Urinary bladder (tissue), 4 donors: ENCODE data around the gene RHBDD3. TPM values are rescaled to one million over a fixed set of nuclear protein-coding genes. Genes with fewer than 3 reads are reported as not detected.

Experiments used
- DNase-seq: peaks from one replicate; pipeline ENCODE4 v3.0.0-alpha.2; 2015; ENCODE audit errors: extremely low spot score
- H3K27ac ChIP-seq: one replicate; pipeline ENCODE4 v1.5.1; 2013; ENCODE audit warnings: low read depth, mild to moderate bottlenecking, moderate library complexity
- H3K36me3 ChIP-seq: one replicate; pipeline ENCODE4 v1.6.1; 2013; ENCODE audit warnings: mild to moderate bottlenecking, moderate library complexity; ENCODE audit not compliant: insufficient read depth
- H3K4me1 ChIP-seq: one replicate; pipeline ENCODE4 v1.6.1; 2013; ENCODE audit warnings: mild to moderate bottlenecking, moderate library complexity; ENCODE audit not compliant: insufficient read depth
- H3K4me3 ChIP-seq: one replicate; pipeline ENCODE4 v1.5.1; 2013; ENCODE audit warnings: low read depth, low read length
- WGBS: extraction: QIAGEN DNeasy Blood & Tissue Kit; methylation state at CpG from one replicate; pipeline ENCODE4 v1.1.7; 2013; 5-methylcytosine and 5-hydroxymethylcytosine counted together
- polyA plus RNA-seq: library from polyadenylated mRNA; stranded (reverse); fragments of 200-250 nt; gene quantifications from one replicate; pipeline ENCODE4 v1.2.3, GENCODE V29; 2013
- total RNA-seq: library from RNA; depleted of rRNA; stranded (reverse); fragments of >200 nt; gene quantifications from one replicate; pipeline ENCODE4 v1.2.3, GENCODE V29; 2014
- donor health status: healthy with polysubstance abuse.
- donor health status: healthy.

Gene RHBDD3
- total and polyA plus RNA-seq, 2 donors = 11.7 to 26.9 TPM

GRCh38 chr22:29217827-29218757, 49.7 kb downstream of the RHBDD3 start:
- DNase-seq = no peak
- WGBS = 85% methylated on average over 13 of the region's 13 CpGs

GRCh38 chr22:29216873-29217666, 50.7 kb downstream of the RHBDD3 start:
- Histone ChIP-seq H3K27ac (no peak overlapping the region), H3K4me1 (no peaks in the 10 kb centered on the region), H3K36me3 (no peaks in the 10 kb centered on the region), H3K4me3 (no peak overlapping the region)
- 86% methylated on average over 14 of the region's 14 CpGs for WGBS
- no peak for DNase-seq

More at GRCh38 chr22:29217827-29218757, 49.7 kb downstream of the RHBDD3 start:
- Histone ChIP-seq H3K4me1 (no peaks in the 10 kb centered on the region), H3K27ac (no peak overlapping the region), H3K36me3 (no peaks in the 10 kb centered on the region), H3K4me3 (no peak overlapping the region)

- WGBS = 87% methylated on average over 14 of the region's 14 CpGs
- no peak for DNase-seq
- Histone ChIP-seq H3K4me1 (no peaks in the 10 kb centered on the region), H3K4me3 (no peak overlapping the region), H3K27ac (no peak overlapping the region), H3K36me3 (no peaks in the 10 kb centered on the region)
Observed at GRCh38 chr22:29216011-29216872, 51.5 kb downstream of the RHBDD3 start.

GRCh38 chr22:29215012-29215860, 52.5 kb downstream of the RHBDD3 start:
- DNase-seq = no peak
- Histone ChIP-seq H3K36me3 (no peaks in the 10 kb centered on the region), H3K4me3 (no peak overlapping the region), H3K4me1 (no peaks in the 10 kb centered on the region), H3K27ac (no peak overlapping the region)
- WGBS = 94% methylated on average over 14 of the region's 14 CpGs

GRCh38 chr22:29214232-29214631, 53.5 kb downstream of the RHBDD3 start:
- Histone ChIP-seq H3K4me3 (no peak overlapping the region), H3K27ac (no peak overlapping the region), H3K36me3 (no peaks in the 10 kb centered on the region), H3K4me1 (no peaks in the 10 kb centered on the region)
- WGBS = 98% methylated on average over 6 of the region's 6 CpGs
- no peak for DNase-seq

- Histone ChIP-seq H3K4me3 (no peak overlapping the region), H3K36me3 (no peaks in the 10 kb centered on the region), H3K27ac (no peak overlapping the region), H3K4me1 (no peaks in the 10 kb centered on the region)
- 87% methylated on average over 9 of the region's 9 CpGs for WGBS
- DNase-seq = no peak
Observed at GRCh38 chr22:29213493-29213892, 54.3 kb downstream of the RHBDD3 start.

- H3K4me3 ChIP-seq = no peak overlapping the region
- no peaks in the 10 kb centered on the region for H3K36me3 ChIP-seq
- no peak for DNase-seq
- no peak overlapping the region for H3K27ac ChIP-seq
- 72% methylated on average over 11 of the region's 11 CpGs for WGBS
- H3K4me1 ChIP-seq = no peaks in the 10 kb centered on the region
Observed at GRCh38 chr22:29212743-29213142, 55.0 kb downstream of the RHBDD3 start.

- 93% methylated on average over 9 of the region's 9 CpGs for WGBS
- Histone ChIP-seq H3K36me3 (no peaks in the 10 kb centered on the region), H3K27ac (no peak overlapping the region), H3K4me3 (no peak overlapping the region), H3K4me1 (no peaks in the 10 kb centered on the region)
- DNase-seq = no peak
Observed at GRCh38 chr22:29211466-29211865, 56.3 kb downstream of the RHBDD3 start.

GRCh38 chr22:29211066-29211465, 56.7 kb downstream of the RHBDD3 start:
- 86% methylated on average over 11 of the region's 11 CpGs for WGBS
- DNase-seq = no peak

More at GRCh38 chr22:29211066-29211465, 56.7 kb downstream of the RHBDD3 start:
- Histone ChIP-seq H3K4me3 (no peak overlapping the region), H3K4me1 (no peaks in the 10 kb centered on the region), H3K27ac (no peak overlapping the region), H3K36me3 (no peaks in the 10 kb centered on the region)

Other genes starting within 250 kb of the RHBDD3 start
- gene C22orf31, start 206.2 kb downstream of the RHBDD3 start, total RNA-seq = not detected
- not detected for gene C22orf31, start 206.2 kb downstream of the RHBDD3 start, polyA plus RNA-seq
- 10.1 TPM for gene KREMEN1, start 194.9 kb downstream of the RHBDD3 start, total RNA-seq
- gene KREMEN1, start 194.9 kb downstream of the RHBDD3 start, polyA plus RNA-seq = 16.7 TPM
- 9.4 TPM for gene EMID1, start 62.1 kb downstream of the RHBDD3 start, total RNA-seq
- 7.0 TPM for gene EMID1, start 62.1 kb downstream of the RHBDD3 start, polyA plus RNA-seq
- gene EWSR1, start 287 bp upstream of the RHBDD3 start, total RNA-seq = 98.6 TPM
- gene EWSR1, start 287 bp upstream of the RHBDD3 start, polyA plus RNA-seq = 143 TPM
- gene GAS2L1, start 38.7 kb upstream of the RHBDD3 start, total RNA-seq = 4.8 TPM
- gene GAS2L1, start 38.7 kb upstream of the RHBDD3 start, polyA plus RNA-seq = 33.7 TPM
- 0.58 TPM for gene RASL10A, start 47.7 kb upstream of the RHBDD3 start, total RNA-seq
- 2.0 TPM for gene RASL10A, start 47.7 kb upstream of the RHBDD3 start, polyA plus RNA-seq
- gene AP1B1, start 120.6 kb upstream of the RHBDD3 start, total RNA-seq = 41.9 TPM
- gene AP1B1, start 120.6 kb upstream of the RHBDD3 start, polyA plus RNA-seq = 40.0 TPM
- gene RFPL1, start 170.6 kb upstream of the RHBDD3 start, total RNA-seq = not detected
- gene RFPL1, start 170.6 kb upstream of the RHBDD3 start, polyA plus RNA-seq = not detected
- gene NEFH, start 212.2 kb upstream of the RHBDD3 start, total RNA-seq = 0.90 TPM
- gene NEFH, start 212.2 kb upstream of the RHBDD3 start, polyA plus RNA-seq = 1.1 TPM